ENCODE data around the gene CABLES2.
"Not testable (repeated sequence)": the region's sequence is repeated elsewhere in the genome, so short reads cannot be mapped to it uniquely, and the experiment has no call there.

CABLES2 gene

GRCh38 chr20:62387933-62388635, 19.0 kb downstream of the CABLES2 start:
- DNase-seq: no peak

GRCh38 chr20:62387219-62387913, 19.7 kb downstream of the CABLES2 start:
- DNase-seq: no peak

- DNase-seq: peak; percentile 74
Observed at GRCh38 chr20:62386383-62387218, 20.5 kb downstream of the CABLES2 start, which contains the start of gene RPS21. TSS of gene RPS21 (plus strand) at chr20:62387103. CDS start at chr20:62387339, 236 bp downstream.

GRCh38 chr20:62382306-62383198, 24.5 kb downstream of the CABLES2 start:
- DNase-seq: peak; percentile 17

- DNase-seq: no peak
Observed at GRCh38 chr20:62381842-62382241, 25.2 kb downstream of the CABLES2 start.

- DNase-seq: no peak
Observed at GRCh38 chr20:62381202-62381797, 25.8 kb downstream of the CABLES2 start.

GRCh38 chr20:62378215-62378614, 28.9 kb downstream of the CABLES2 start:
- DNase-seq: peak; percentile 15

GRCh38 chr20:62377615-62378178, 29.4 kb downstream of the CABLES2 start:
- no peak for DNase-seq

- no peak for DNase-seq
Observed at GRCh38 chr20:62377064-62377461, 30.0 kb downstream of the CABLES2 start.

- DNase-seq: no peak
Observed at GRCh38 chr20:62376112-62377063, 30.7 kb downstream of the CABLES2 start.

- no peak for DNase-seq
Observed at GRCh38 chr20:62374331-62375152, 32.5 kb downstream of the CABLES2 start.

- DNase-seq: not testable (repeated sequence)
Observed at GRCh38 chr20:62373631-62374179, 33.4 kb downstream of the CABLES2 start.

- DNase-seq: no peak
Observed at GRCh38 chr20:62372042-62372993, 34.8 kb downstream of the CABLES2 start.

- DNase-seq: no peak
Observed at GRCh38 chr20:62371588-62372041, 35.5 kb downstream of the CABLES2 start.

GRCh38 chr20:62370807-62371587, 36.1 kb downstream of the CABLES2 start:
- DNase-seq: peak; percentile 41

- no peak for DNase-seq
Observed at GRCh38 chr20:62370115-62370806, 36.8 kb downstream of the CABLES2 start.

- no peak for DNase-seq
Observed at GRCh38 chr20:62369815-62370114, 37.3 kb downstream of the CABLES2 start.
